HG02642 (cell line): ENCODE results near the gene CCDC50.

ENCODE experiments used
- ATAC-seq: cut with Tn5 transposase; IDR thresholded peaks from one replicate; pipeline ENCODE4 v1.9.1; 2021; ENCODE audit warnings: mild to moderate bottlenecking; ENCODE audit not compliant: unreplicated experiment, poor library complexity

The CCDC50 gene

DNA sequence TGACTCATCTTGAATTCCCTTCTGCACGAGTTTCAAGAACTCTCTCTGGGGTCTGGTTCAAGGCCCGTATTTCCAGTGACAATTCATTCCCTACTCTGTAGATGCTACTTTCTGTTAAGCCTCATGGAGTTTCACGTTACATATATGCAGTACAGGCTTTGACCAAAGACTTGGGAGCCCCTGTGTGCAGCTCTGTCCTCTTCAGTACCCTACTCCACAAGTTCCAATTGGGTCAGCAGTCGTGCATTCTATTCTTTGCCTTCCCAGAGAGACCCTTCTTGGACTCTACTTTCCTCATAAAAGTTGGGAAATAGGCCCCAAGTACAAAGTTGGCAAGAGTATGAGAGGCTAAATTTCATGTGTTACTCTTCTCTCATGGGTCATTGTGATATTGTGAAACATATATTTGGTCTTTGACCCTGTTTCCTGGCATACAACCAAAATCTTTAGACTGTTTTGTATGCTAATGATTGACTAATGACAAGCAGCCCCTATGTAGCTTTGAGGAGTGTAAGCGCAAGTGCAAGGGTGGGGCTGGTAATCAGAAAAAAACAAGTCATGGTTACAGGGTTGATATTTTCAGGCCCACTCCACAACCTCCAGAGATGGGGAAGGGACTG is 15.0 kb upstream of the CCDC50 start:
- no peak for ATAC-seq

DNA sequence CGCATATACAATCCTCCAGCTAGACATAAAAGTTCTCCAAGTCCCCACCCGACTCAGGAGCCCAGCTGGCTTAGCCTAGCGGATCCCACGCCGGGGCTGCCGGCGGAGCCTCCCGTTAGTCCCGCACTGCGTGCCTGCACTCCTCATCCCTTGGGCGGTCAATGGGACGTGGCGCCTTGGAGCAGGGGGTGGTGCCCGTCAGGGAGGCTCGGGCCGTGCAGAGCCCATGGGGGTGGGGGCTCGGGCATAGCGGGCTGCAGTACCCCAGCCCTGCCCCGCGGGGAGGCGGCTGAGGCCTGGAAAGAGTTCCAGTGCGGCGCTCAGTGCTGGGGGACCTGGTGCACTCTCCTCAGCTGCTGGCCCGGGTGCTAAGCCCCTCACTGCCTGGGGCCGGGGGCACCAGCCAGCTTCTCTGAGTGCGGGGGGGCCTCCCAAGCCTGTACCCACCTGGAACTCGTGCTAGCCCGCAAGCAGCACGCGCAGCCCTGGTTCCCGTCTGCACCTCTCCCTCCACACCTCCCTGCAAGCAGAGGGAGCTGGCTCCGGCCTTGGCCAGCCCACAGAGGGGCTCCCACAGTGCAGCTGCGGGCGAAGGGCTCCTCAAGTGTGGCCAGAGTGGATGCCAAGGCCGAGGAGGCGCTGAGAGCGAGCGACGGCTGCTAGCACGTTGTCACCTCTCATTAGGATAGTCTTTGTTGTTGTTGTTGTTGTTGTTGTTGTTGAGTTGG is 12.2 kb upstream of the CCDC50 start:
- no peak for ATAC-seq

DNA sequence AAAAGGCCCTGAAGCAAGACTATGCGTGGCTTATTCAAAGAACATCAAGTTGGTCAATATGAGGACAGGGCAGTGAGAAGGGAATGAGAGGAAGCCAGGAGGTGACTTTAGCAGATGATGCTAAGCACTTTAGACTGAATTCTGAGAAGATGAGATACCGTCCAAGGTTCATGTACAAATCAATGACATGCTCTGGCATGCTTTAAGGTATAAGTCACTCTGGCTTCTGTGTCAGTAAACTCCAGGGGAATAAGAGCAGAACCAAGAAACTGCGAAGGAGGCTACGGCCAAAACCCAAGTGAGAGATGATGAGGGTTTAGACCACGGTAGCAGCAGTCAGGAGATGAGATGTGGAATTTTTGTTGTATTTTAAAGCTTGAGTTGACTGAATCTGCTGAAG is 8.9 kb upstream of the CCDC50 start:
- ATAC-seq, result no peak

DNA sequence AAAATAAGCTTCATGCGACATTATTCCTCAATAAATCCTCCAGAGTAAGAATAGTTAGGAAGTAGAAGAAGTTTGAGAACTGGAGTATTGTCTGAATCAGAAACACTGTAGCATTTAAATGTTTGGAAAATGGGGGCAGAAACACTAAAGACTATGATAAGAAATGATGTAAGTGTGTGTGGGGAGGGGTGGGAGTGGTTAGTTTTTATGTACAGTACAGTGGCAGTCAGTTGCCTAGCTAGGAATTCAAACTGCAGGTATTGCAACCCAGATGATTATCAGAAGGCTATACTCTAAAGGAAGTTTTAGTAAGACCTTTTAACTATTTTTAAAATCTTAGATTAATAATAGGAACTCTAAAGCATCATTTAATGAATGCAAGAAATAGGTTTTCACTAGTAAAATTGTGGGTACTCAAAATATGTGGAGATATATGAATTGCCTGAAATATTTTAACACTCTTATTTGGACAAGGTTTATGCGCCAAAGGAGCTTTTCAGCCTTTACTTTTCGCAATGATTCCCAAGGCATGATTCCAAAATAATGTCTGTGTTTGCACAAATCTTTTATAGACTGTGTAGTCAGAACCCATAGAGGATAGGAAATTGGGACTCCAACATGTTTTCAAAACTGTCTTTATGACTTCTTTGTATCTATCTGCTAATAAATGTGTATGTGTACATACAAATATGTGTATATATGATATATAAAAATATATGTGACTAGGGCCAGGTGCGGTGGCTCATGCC is 8.0 kb upstream of the CCDC50 start:
- no peak for ATAC-seq

DNA sequence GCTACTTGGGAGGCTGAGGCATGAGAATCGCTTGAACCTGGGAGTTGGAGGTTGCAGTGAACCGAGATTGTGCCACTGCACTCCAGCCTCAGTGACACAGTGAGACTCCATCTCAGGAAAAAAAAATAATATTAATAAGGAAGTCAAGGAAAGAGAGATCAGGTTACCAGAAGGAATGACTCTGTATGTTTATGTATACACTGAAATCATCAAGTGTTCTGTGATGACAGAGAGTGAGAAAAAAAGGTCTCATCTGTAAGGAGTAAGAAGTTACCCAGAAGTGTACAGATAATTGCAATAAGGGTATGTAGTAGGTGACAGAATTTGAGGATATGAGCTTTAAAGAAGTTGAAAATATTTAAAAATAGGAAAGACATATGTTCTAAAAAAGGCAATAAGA is 4.3 kb upstream of the CCDC50 start:
- no peak for ATAC-seq

DNA sequence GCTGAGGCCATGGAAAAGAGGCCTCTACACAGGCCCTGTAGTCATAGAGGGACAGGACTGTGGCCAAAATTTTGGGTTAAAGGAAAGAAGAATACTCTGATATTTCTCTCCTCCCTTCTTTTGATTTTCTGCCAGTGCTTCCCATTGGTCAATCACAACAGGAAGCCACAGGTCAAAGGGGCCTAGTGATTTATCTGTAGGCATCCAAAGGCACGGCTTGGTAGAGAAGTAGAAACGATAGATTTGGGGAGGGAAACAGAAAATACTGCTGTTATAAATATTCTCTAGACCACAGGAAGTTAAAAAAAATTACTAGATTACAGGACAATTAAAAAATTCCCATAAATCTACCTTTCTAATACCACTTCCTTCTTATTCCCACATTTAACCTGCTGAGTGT is 1.7 kb upstream of the CCDC50 start:
- ATAC-seq, result no peak

DNA sequence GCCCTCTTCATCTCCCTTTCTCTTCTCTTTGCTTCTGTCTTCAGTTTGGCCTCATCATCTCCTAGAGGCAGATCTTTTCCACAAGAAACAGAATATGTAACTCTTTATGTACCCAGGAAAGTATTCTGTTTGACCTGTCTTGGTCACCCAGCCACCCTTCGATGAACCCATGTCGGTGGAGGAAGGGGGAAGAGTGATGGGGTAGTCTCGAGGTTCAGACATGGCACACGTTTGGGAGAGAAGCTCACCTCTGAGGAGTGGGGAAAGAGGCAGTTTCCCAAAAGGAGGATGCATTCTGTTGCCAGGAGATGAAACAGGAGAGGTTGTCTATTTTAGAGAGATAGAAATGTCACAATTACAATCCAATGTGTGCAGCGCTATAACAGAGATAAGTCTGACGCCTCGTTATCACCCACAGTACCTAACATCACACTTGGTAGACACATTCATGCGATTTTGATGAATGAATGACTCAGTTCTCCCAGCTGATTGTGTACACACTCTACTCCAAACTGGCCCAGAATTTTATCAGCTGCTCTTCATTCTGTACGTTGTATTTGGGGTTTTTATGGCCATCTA is 722 bp upstream of the CCDC50 start:
- no peak for ATAC-seq

DNA sequence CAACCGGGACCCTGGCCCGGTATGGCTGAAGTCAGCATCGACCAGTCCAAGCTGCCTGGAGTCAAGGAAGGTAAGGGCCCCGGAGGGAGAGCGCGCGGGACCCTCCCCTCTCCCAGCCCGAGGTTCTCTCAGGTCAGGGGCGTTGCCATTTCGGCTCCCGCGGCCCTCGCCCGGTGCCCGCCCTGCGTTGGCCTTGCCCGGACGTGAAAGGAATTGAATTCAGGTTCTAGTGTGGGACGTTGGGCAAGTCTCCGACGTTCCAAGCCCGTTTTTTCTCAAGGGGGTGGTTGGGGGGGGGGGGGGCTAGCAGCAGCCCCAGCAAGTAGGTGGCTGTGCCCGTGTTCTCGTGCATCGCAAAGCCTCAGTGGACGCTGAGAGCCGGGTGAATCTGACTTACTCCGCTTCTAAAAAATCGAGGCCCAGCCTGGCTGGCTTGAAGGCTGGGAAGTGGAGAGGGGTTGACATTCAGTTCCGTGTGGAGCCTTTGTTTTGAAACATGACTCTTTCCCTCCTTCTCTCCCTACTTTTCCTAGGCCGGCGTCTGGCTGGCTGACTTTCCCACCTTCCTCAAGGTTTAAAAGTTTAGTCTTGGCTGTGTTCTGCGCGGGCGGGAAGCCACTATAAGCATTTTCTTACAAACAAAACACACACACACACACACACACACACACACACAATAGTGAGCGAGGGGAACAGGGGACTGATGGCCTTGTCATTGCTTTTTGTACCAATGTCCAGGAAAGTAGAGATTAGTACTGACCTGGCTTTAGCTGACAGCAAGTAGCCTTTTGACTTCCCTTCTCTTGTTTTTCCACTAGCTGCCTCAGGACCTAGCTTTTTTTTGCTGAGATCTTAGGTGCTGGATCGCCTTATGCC is 698 bp downstream of the CCDC50 start, which contains the start of gene UTS2B:
Gene UTS2B, minus strand, starts transcription at position 873 of the 876 bp plus-strand sequence. CDS start 48,337 bp downstream, outside the sequence.
- ATAC-seq, result peak; percentile 45

DNA sequence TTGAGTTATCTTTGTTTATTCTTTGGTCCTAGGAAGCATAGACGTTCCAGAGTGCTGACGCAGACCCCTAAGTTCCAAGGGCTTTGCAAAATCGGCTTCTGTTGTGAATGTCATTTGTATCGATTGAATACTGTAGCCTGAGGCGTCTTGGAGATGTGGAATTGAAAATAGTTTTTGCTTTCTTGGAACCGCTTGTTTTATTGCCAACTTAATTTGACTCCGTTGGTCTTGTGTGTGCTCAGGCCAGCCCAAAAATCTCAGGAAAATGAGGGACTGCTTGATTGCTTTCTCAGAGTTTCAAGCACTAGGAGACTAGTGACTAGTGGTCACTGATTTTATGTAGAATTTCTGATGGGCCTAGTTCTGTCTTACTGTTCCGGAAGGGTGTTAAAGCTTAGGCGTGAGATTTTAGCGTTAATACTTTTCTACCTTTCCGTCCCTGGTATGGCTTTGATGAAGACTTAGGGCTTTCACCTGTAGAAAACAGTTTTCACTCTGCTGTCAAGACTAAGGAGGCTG is 1.4 kb downstream of the CCDC50 start:
- ATAC-seq, result no peak

DNA sequence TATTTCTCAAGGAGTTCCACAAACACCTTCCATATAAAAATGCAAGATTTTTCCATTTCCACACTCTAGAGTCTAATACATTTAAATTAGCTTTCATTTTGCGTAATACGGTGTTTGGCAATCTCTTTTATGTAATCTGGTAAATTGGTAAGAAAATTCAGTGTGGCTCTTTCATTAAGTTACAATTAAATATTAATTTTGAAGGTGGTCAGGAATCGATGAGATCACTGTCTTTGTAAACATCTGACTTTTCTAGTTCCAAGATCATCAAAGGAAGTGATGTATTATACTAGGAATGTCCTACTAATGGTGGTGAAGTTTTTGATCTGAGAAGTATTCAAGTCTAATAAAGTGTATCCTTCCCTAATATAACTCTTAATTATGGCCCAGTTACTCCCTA is 2.2 kb downstream of the CCDC50 start:
- ATAC-seq, result no peak

DNA sequence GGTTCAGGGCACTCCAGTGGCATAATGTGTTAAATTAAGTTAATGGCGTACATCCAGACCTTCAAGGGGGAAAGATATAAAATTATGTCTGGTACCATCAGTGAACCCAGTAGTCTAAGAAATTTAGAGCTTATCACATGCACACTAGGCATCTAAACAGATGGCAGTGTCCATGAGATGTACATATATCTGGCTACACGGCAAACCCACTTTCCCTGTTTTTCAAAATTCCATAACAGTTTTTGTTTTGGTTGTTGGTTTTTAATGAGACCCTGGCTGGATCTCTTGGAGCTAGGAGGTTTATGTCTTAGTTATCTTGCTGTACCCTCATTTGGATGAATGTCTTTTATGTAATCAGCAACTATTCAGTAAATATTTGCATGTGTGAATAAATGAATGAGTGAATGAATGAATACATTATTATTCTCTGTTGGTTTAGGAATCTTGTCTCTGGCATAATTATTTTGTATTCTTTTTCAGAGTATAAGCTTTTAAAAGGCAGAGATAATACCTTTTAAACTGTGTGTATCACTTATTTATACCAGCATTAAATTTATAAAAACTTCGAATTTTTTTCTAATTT is 4.2 kb downstream of the CCDC50 start:
- no peak for ATAC-seq

DNA sequence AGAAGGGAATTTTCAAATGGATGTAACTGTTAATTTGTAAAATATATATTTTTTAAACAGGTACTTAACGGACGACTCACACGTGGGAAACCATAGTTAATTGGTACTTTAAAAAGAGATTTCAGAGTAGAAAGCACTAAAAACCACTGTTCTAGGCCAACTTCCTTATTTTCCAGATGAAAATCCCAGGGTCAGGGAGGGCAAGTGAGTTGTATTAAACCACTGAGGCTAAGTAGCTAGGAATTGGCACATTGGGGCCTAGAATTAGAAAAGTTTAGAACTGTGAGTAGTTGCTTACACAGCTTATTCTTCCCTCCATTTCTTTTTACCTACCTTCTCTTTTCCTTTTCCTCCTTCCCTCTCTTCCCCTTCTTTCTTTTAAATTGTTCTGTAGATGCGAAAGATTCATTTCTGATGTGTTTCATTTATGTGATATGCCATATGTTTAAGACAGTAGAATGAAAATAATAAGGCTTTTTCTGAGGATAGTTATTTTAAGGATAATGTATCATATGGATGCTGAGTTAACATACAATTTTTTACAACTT is 5.2 kb downstream of the CCDC50 start:
- no peak for ATAC-seq

DNA sequence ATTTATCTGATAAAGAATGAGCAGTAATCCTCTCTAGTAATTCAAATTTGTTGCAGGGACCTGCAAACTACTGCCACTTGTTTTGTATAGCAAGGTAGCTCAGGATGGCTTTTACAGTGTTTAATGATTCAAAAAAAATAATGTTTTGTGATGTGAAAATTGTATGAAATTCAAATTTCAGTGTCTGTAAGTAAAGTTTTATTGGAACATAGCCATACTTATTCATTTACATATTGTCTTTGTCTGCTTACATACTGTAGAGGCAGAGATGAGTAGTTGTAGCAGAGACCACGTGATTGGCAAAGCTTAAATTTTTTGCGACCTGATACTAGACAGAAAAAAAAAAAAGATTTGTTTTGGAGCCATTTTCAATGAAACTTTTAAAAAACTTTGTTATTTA is 7.6 kb downstream of the CCDC50 start:
- ATAC-seq, result no peak

DNA sequence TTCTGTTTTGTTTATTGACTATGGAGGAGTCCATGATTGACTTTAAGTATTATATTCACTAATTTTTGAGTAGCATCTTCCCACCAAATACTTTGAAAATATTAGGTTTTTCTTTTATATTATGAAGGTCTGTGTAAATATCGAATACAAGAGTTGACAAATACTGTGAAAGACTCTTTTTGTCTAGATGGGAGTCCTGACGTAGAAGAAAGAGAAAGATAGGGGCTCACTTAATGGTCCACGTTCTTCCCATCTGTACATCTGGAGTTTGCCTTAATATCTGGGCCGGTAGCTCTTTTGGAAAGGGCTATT is 8.9 kb downstream of the CCDC50 start:
- ATAC-seq, result no peak

DNA sequence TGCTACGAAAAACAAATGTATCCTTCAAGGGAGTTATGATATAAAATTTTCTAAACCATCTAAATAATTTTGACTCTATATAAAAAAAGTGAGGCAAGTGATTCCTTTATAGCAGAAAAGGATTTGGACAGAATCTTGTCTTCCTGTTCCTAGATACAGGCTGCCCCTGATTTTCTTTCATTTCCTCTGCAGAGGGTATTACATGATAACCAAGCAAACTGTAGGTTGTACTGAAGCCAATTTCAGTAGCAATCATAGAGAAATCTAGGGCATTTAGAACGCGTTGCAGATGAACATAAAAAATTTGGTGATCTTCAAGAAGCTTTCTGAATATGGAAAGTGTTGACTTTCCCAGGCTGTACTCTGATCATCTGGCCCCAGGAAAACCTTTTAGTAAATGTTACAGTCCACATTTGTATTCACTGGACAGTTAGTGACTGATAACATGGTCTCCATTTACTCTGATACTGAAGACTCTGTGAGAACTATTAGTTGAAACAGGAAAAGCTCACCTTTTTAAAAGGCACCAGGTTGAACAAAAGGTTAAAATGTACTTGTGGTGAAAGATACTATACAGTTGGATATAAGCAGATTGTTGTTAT is 10.2 kb downstream of the CCDC50 start:
- ATAC-seq, result no peak

DNA sequence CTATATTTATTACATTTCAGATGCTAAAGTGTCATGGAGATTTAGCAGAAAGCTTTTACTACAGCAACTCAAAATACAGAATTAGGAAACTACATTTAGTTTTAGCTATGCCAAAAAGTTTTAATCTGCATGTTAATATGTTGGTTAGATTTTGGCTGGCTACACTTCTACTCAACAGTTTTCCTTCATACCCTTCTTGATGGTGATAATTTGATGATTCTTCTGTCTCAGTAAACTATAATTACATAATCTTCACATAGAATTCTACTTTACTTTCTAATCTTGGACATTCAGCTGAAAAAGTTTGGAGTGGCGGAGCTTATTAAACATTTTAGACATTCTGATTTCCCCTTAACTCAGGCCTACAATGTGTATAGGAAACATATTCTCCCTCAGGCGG is 11.2 kb downstream of the CCDC50 start:
- no peak for ATAC-seq

DNA sequence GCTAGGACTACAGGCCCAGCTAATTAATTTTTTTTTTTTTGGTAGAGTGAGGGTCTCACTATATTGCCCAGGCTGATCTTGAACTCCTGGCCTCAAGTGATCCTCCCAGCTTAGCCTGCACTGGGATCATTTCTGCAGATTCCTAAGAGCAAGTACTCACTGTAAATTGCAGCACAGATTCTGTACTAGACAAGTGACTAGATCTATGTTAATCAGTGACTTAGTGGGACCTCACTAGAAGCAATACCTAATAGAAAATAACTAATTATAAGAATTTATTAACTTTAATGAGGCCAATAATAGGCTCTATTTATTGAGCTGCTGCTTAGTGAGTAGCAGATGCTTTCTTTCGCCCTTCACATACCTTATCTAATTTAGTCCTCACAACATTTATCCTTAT is 11.8 kb downstream of the CCDC50 start:
- no peak for ATAC-seq

DNA sequence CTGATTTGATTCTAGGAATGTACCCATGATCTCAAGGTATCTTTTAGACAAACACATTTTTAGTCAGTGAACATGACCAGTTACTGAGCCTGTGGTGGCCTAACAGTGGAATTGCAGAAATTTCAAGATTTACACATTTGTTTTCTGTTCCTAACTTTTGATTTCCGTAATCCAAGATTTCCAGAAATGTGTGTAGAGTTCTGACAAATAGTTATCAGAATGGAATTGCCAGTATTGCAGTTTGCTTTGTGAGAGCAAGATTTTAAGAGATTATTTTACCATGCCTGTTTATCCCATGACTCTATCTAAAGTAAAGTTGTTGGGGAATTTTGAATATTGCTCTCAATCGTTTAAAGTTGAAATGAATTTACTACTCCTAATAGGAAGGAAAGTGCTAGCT is 12.8 kb downstream of the CCDC50 start:
- ATAC-seq, result no peak

DNA sequence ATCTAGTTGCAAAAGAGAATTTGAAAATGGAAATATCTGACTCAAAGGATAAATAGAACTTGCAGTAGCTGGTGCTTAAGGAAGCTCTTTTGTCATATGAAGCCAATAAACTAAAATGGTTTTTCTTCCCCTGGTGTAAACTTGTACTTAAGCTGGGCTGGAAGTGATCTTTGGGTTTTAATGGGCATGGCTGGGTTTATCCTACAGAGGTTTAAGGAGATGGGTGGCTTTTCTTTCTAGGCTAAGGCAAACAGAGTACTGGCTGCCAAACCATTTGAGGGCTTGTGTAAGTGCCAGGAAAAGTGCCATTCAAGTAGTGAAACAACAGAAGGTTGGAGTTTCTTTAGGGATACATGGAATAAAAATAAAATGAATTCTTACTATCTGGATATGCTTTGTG is 13.2 kb downstream of the CCDC50 start:
- ATAC-seq, result no peak
